ENCODE measurements around the gene DLX6.

Gene DLX6

GRCh38 chr7:97011536-97012364, 6.4 kb downstream of the DLX6 start:
- FAIRE-seq: no peak

GRCh38 chr7:97012365-97013133, 7.2 kb downstream of the DLX6 start:
- no peak for FAIRE-seq

- no peak for FAIRE-seq
These were observed 7.9 kb downstream of the DLX6 start for GRCh38 chr7:97013134-97013844.

GRCh38 chr7:97013845-97014134, 8.4 kb downstream of the DLX6 start:
- no peak for FAIRE-seq

- no peak for FAIRE-seq
These were observed 8.9 kb downstream of the DLX6 start for GRCh38 chr7:97014145-97014750.

- no peak for FAIRE-seq
These were observed 9.9 kb downstream of the DLX6 start for GRCh38 chr7:97015279-97015678.

GRCh38 chr7:97015756-97016380, 10.5 kb downstream of the DLX6 start:
- no peak for FAIRE-seq

GRCh38 chr7:97016381-97017191, 11.2 kb downstream of the DLX6 start:
- no peak for FAIRE-seq

- no peak for FAIRE-seq
These were observed 12.1 kb downstream of the DLX6 start for GRCh38 chr7:97017192-97018125.

GRCh38 chr7:97018126-97018601, 12.8 kb downstream of the DLX6 start:
- no peak for FAIRE-seq

GRCh38 chr7:97018791-97019531, 13.6 kb downstream of the DLX6 start:
- FAIRE-seq: no peak

GRCh38 chr7:97019710-97020225, 14.4 kb downstream of the DLX6 start:
- no peak for FAIRE-seq

GRCh38 chr7:97020601-97020995, 15.2 kb downstream of the DLX6 start:
- no peak for FAIRE-seq

- FAIRE-seq: no peak
These were observed 15.8 kb downstream of the DLX6 start for GRCh38 chr7:97020996-97021746.

GRCh38 chr7:97021747-97022490, 16.6 kb downstream of the DLX6 start:
- FAIRE-seq: no peak

GRCh38 chr7:97022491-97023306, 17.3 kb downstream of the DLX6 start:
- FAIRE-seq: no peak

Measured in G401.6 (cell line).